Heart right ventricle (tissue), 16 donors: Measurements from ENCODE around the gene EML1. TPM values are rescaled to one million over a fixed set of nuclear protein-coding genes. Genes with fewer than 3 reads are reported as not detected.

Source experiments
- ATAC-seq, 8 donors: fragments of 200-7000 bp; cut with Tn5 transposase; one replicate each; pipeline ENCODE4 v1.9.1; 2020; ENCODE audit warnings: mild to moderate bottlenecking in 8 of 8, moderate library complexity in 8 of 8, moderate number of reproducible peaks in 1 of 8
- DNase-seq, 2 donors: peaks; one replicate each; pipeline ENCODE4 v3.0.0-alpha.2; 2020
- H3K27ac ChIP-seq, 10 donors: fragments of 200-600 bp; sonication (generic) in 2 of 10; one replicate each; pipeline versions ENCODE4 v1.5.0 to v1.8.0; 2020 to 2022; ENCODE audit warnings: mild to moderate bottlenecking in 3 of 10
- H3K27me3 ChIP-seq, 7 donors: fragments of 200-600 bp; one replicate each; pipeline ENCODE4 v1.8.0; 2021 to 2022; ENCODE audit warnings: mild to moderate bottlenecking in 2 of 7
- H3K36me3 ChIP-seq, 9 donors: fragments of 200-600 bp; sonication (generic) in 1 of 9; one replicate each; pipeline versions ENCODE4 v1.5.0 to v1.8.0; 2020 to 2022; ENCODE audit warnings: mild to moderate bottlenecking in 2 of 9
- H3K4me1 ChIP-seq, 9 donors: fragments of 200-600 bp; sonication (generic) in 1 of 9; one replicate each; pipeline versions ENCODE4 v1.5.0 to v1.8.0; 2020 to 2022; ENCODE audit warnings: mild to moderate bottlenecking in 4 of 9
- H3K4me3 ChIP-seq, 10 donors: fragments of 200-600 bp; sonication (generic) in 2 of 10; one replicate each; pipeline versions ENCODE4 v1.5.0 to v1.8.0; 2020 to 2022; ENCODE audit warnings: mild to moderate bottlenecking in 7 of 10, moderate library complexity in 2 of 10
- H3K9me3 ChIP-seq, 11 donors: fragments of 200-600 bp in 10 of 11; sonication (generic) in 2 of 11; one replicate each; pipeline versions ENCODE4 v1.5.0 to v1.8.0; 2013 to 2022; ENCODE audit warnings: mild to moderate bottlenecking in 2 of 11, control low read depth in 1 of 11, moderate library complexity in 1 of 11
- CTCF ChIP-seq, 9 donors: fragments of 200-600 bp; sonication (generic) in 2 of 9; IDR thresholded peaks; one replicate each; pipeline versions ENCODE4 v1.5.0 to v1.8.0; 2021 to 2022; ENCODE audit warnings: antibody characterized with exemption in 9 of 9, mild to moderate bottlenecking in 5 of 9, moderate library complexity in 1 of 9
- WGBS, 2 donors: extraction: QIAGEN DNeasy Blood & Tissue Kit; methylation state at CpG; one replicate each; pipeline ENCODE4 v1.1.7; 2013; ENCODE audit warnings: inconsistent platforms in 1 of 2; 5-methylcytosine and 5-hydroxymethylcytosine counted together
- intact Hi-C, 10 donors: fragments of 100-400 bp; cut with DNase I; formaldehyde crosslinking; loops; one replicate each; pipeline versions ENCODE4 v1.11.1 to v1.14.2; 2022
- polyA plus RNA-seq, 2 donors: library from polyadenylated mRNA; stranded (reverse); fragments of 200-250 nt; gene quantifications; one replicate each; pipeline ENCODE4 v1.2.3, GENCODE V29; 2013
- total RNA-seq, 10 donors: library from RNA; stranded (reverse); fragmentation: NEBNext Ultra II Directional in 3 of 10; extraction: Animal tissue kit (Norgen Biotek cat#: 25700) in 3 of 10; gene quantifications; one replicate each; pipeline versions ENCODE4 v1.2.1 to v1.2.4, GENCODE V29; 2021 to 2023
- donor health status: Arrhythmogenic right ventricular cardiomyopathy.
- donor health status: ischemic (EF 13 %, LVEDD 7.1; RV severe dilation, severe dysfunction).
- donor health status: healthy with polysubstance abuse.
- donor health status: DM: no; HTN: yes; CAD: no.
- donor health status: DM: no; HTN: no; CAD: no.
- donor health status: ischemic (EF 25% LVEDD 6.9; RV normal size, moderate dysfunction).
- donor health status: ischemic (EF 25% LVEDD 5.7; RV mildly dilated, moderate dysfunction).
- donor health status: healthy.
- donor health status: DM: yes; HTN: yes; CAD: no.
- donor health status: Ischemic cardiomyopathy.
- donor health status: ischemic (EF 35%, LVEDD 5.7; RV mildly dilated, moderate dysfunction).
- donor health status: nonischemic (EF 11% LVEDD 7.7; RV severe dilation, severe dysfunction).
- donor health status: DM: yes; HTN: yes; CAD: no.
- donor health status: PGD.
- donor health status: ischemic (EF 29% LVEDD 5.4; RV normal size, mild dysfunction).
- donor health status: nonischemic (EF 23%, LVEDD 6.1; RV moderate dilation, normal function).

The EML1 gene
- total and polyA plus RNA-seq, 12 donors: 9.1 to 49.2 (median 33.8) TPM

GRCh38 chr14:99910337-99911309 is 117.4 kb downstream of the EML1 start:
- H3K4me1 ChIP-seq: no peaks in the 10 kb centered on the region
- DNase-seq (no peak), ATAC-seq (no peak)
- intact Hi-C loops: no loop called here
- H3K27me3 ChIP-seq: no peaks in the 10 kb centered on the region
- no peaks in the 10 kb centered on the region for H3K9me3 ChIP-seq
- no peak overlapping the region for H3K27ac ChIP-seq
- H3K36me3 ChIP-seq: peaks cover 0 to 99% (median 34%) of the 10 kb centered on the region in 9 donors
- WGBS, 2 donors: 92 to 93% methylated on average over 11 of the region's 11 CpGs
- H3K4me3 ChIP-seq: no peak overlapping the region
- no peak for TF ChIP-seq CTCF (IDR thresholded peaks at IDR 0.05)

GRCh38 chr14:99915305-99916090 is 122.3 kb downstream of the EML1 start:
- 94% methylated on average over 10 of the region's 10 CpGs for WGBS, 2 donors
- no peak for DNase-seq
- intact Hi-C loops: no loop called here
- no peak for ATAC-seq
- no peak for TF ChIP-seq CTCF (IDR thresholded peaks at IDR 0.05)
- H3K36me3 ChIP-seq: peaks cover 0 to 99% (median 49%) of the 10 kb centered on the region in 9 donors
- H3K27me3 ChIP-seq: no peaks in the 10 kb centered on the region
- H3K4me1 ChIP-seq: no peaks in the 10 kb centered on the region
- H3K27ac ChIP-seq: no peak overlapping the region
- H3K9me3 ChIP-seq: no peaks in the 10 kb centered on the region
- H3K4me3 ChIP-seq: no peak overlapping the region

GRCh38 chr14:99916091-99916383 is 122.8 kb downstream of the EML1 start:
- Histone ChIP-seq H3K36me3 (peaks cover 0 to 99% (median 52%) of the 10 kb centered on the region in 9 donors), H3K27ac (no peak overlapping the region), H3K9me3 (no peaks in the 10 kb centered on the region), H3K27me3 (no peaks in the 10 kb centered on the region), H3K4me3 (no peak overlapping the region), H3K4me1 (no peaks in the 10 kb centered on the region)
- 90 to 93% methylated on average over 2 of the region's 2 CpGs for WGBS, 2 donors
- no peak for TF ChIP-seq CTCF (IDR thresholded peaks at IDR 0.05)
- intact Hi-C loops: no loop called here
- ATAC-seq: no peak
- no peak for DNase-seq

GRCh38 chr14:99918781-99919180 is 125.6 kb downstream of the EML1 start:
- Histone ChIP-seq H3K27me3 (no peaks in the 10 kb centered on the region), H3K9me3 (no peaks in the 10 kb centered on the region), H3K4me3 (no peak overlapping the region), H3K4me1 (no peaks in the 10 kb centered on the region), H3K36me3 (peaks cover 0 to 97% (median 49%) of the 10 kb centered on the region in 9 donors), H3K27ac (no peak overlapping the region)
- no peak for TF ChIP-seq CTCF (IDR thresholded peaks at IDR 0.05)
- intact Hi-C loops: no loop called here
- DNase-seq (no peak), ATAC-seq (no peak)
- 79 to 100% methylated on average over 6 of the region's 6 CpGs for WGBS, 2 donors
